Hepatocyte (in vitro differentiated cells): ENCODE measurements around the gene DISP2.

Experiments
- EZH2 ChIP-seq: fragments of 200-600 bp; sonication (generic); IDR thresholded peaks from 2 replicates; pipeline ENCODE4 v1.6.1; 2016; ENCODE audit warnings: antibody characterized with exemption, mild to moderate bottlenecking, borderline replicate concordance
- EZH2phosphoT487 ChIP-seq: fragments of 200-600 bp; sonication (generic); IDR thresholded peaks from one replicate; pipeline ENCODE4 v1.6.1; 2018; ENCODE audit warnings: antibody characterized with exemption, mild to moderate bottlenecking, low read depth, moderate library complexity; ENCODE audit not compliant: unreplicated experiment, severe bottlenecking

DNA sequence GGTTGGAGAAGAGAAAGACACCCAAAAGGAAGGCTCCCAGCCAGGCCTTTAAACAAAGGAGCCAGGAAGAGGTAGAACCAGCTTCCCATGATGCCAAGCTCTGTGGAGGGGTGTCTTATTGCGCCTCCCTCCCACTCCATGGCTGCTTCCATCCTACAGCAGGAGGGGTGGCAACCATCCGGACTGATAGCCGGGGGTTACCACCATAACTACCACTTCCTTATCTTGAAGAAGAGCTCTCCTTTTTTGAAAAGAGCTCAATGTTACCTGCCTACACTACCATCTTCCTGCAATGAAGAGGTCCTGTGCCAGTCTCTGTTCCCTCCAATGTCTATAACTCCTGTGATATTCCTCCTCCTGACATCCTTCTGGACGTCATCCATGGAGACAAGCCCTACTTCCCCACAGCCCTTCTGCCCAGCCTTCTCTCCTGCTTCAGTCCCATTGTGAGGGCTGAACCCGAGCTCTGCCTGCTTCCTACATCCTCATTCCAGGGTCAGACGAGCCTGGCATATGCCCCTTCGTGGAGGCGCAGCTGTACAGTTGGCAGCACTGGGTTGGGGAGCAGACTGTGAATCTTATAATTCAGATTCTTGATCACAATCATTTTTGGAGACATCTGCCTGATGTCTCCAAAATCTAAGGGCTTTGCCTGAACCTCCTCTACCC, 25.8 kb upstream of the DISP2 start:
- TF ChIP-seq EZH2 (no peak), EZH2phosphoT487 (no peak)
